HL-60 (cell line): ENCODE results near the gene LMTK2.
A peak's percentile ranks its signal among the peaks of the same experiment; 100 is the strongest.

Experiments used
- DNase-seq, 2 experiments: peaks; one replicate each; pipeline ENCODE4 v3.0.0-alpha.2; 2010 to 2020; ENCODE audit warnings: low read depth in 1 of 2, low spot score in 1 of 2
- H3K27ac ChIP-seq: fragments of 250-450 bp; sonication (Bioruptor Pico); replicated peaks from 2 replicates; pipeline ENCODE4 v1.5.1; 2020; ENCODE audit warnings: mild to moderate bottlenecking, moderate library complexity
- H3K27me3 ChIP-seq: fragments of 250-450 bp; sonication (Bioruptor Pico); 2 replicates; pipeline ENCODE4 v1.5.1; 2021; ENCODE audit warnings: mild to moderate bottlenecking, moderate library complexity; ENCODE audit not compliant: insufficient read depth, poor library complexity, severe bottlenecking
- H3K4me3 ChIP-seq: replicated peaks from 2 replicates; pipeline ENCODE4 v1.5.1; 2011; ENCODE audit warnings: mild to moderate bottlenecking, control low read depth, low read length; ENCODE audit not compliant: insufficient read depth
- GABPA ChIP-seq: IDR thresholded peaks from 2 replicates; pipeline ENCODE4 v1.6.1; 2012; ENCODE audit warnings: low read depth
- POLR2AphosphoS5 ChIP-seq: IDR thresholded peaks from 2 replicates; pipeline ENCODE4 v1.6.1; 2012; ENCODE audit warnings: low read depth
- REST ChIP-seq: IDR thresholded peaks from 2 replicates; pipeline ENCODE4 v1.6.1; 2012; ENCODE audit warnings: low read depth; ENCODE audit not compliant: insufficient replicate concordance
- SPI1 ChIP-seq: IDR thresholded peaks from 2 replicates; pipeline ENCODE4 v1.6.1; 2012; ENCODE audit warnings: low read depth, mild to moderate bottlenecking, borderline replicate concordance
- TF ChIP-seq, protein P1 (sequence below): IDR thresholded peaks from one replicate; pipeline ENCODE4 v1.5.1; 2011; ENCODE audit warnings: low read length, control low read depth, inconsistent platforms; ENCODE audit not compliant: insufficient read depth

Gene LMTK2

GRCh38 chr7:98252425-98253054 lies 145.9 kb downstream of the LMTK2 start:
- Histone ChIP-seq H3K27me3 (no peaks in the 10 kb centered on the region), H3K27ac (peak overlapping the region; percentile 56), H3K4me3 (peak overlapping the region; percentile 99)
- DNase-seq: no peak
- TF ChIP-seq REST: no peak
- TF ChIP-seq, protein P1, sequence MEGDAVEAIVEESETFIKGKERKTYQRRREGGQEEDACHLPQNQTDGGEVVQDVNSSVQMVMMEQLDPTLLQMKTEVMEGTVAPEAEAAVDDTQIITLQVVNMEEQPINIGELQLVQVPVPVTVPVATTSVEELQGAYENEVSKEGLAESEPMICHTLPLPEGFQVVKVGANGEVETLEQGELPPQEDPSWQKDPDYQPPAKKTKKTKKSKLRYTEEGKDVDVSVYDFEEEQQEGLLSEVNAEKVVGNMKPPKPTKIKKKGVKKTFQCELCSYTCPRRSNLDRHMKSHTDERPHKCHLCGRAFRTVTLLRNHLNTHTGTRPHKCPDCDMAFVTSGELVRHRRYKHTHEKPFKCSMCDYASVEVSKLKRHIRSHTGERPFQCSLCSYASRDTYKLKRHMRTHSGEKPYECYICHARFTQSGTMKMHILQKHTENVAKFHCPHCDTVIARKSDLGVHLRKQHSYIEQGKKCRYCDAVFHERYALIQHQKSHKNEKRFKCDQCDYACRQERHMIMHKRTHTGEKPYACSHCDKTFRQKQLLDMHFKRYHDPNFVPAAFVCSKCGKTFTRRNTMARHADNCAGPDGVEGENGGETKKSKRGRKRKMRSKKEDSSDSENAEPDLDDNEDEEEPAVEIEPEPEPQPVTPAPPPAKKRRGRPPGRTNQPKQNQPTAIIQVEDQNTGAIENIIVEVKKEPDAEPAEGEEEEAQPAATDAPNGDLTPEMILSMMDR: no peak

- no peak for TF ChIP-seq POLR2AphosphoS5
- no peak for TF ChIP-seq SPI1
- TF ChIP-seq, protein P1: no peak
- no peak for TF ChIP-seq REST
- no peak for TF ChIP-seq GABPA
- Histone ChIP-seq H3K27me3 (no peaks in the 10 kb centered on the region), H3K4me3 (no peak overlapping the region), H3K27ac (no peak overlapping the region)
- no peak for DNase-seq
Measured at GRCh38 chr7:98254516-98254915, 147.9 kb downstream of the LMTK2 start.

DNA sequence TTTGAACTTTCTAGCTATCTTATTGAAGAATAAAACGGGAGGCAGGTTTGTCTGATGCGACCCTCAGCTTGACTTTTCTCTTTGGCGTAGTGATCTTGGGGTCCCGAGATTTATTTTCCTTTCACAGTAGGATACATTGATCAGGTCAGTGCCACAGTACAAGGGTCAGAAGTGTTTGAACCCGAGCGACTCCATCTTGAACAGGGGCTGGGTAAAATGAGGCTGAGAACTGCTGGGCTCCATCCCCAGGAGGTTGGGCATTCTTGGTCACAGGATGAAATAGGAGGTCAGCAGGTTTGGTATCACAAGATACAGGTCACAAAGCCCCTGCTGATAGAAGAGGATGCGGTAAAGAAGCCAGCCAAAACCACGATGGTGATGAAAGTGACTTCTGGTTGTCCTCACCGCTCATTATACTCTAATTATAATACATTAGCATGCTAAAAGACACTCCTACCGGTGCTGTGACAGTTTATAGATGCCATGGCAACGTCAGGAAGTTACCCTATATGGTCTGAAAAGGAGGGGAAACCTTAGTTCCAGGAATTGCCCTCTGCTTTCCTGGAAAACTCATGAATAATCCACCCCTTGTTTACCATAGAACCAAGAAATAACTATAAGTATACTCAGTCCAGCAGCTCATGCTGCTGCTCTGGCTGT lies 148.4 kb downstream of the LMTK2 start:
- no peak for DNase-seq
- H3K4me3 ChIP-seq: no peak overlapping the region
- no peak for TF ChIP-seq SPI1
- TF ChIP-seq GABPA: no peak
- no peak for TF ChIP-seq POLR2AphosphoS5
- TF ChIP-seq REST: no peak
- TF ChIP-seq, protein P1: no peak
- H3K27ac ChIP-seq: no peak overlapping the region
- no peaks in the 10 kb centered on the region for H3K27me3 ChIP-seq
